ENCODE results near the gene HOXC5. TPM values are rescaled to one million over a fixed set of nuclear protein-coding genes. Genes with fewer than 3 reads are reported as not detected.

Gene HOXC5
- total RNA-seq, 5 donors from 2014 or later (not counting 1 experiment from before 2014, with no cell fraction given): not detected

GRCh38 chr12:53990311-53991076 is 42.4 kb upstream of the HOXC5 start:
- H3K9me3 Mint-ChIP-seq: no peaks in the 10 kb centered on the region
- Histone ChIP-seq H3K9me3 (no peaks in the 10 kb centered on the region), H3K27ac (ENCODE audit: low read length) (no peak overlapping the region), H3K27me3 (replicated peaks in 1 of 2; ENCODE audit: control insufficient read depth in 2 of 2, extremely low read depth in 1 of 2, insufficient read depth in 2 of 2, low read length in 1 of 2) (peaks cover 35 to 96% of the 10 kb centered on the region in 2 experiments), H3K4me3 (ENCODE audit: control insufficient read depth in 1 of 2, extremely low read depth in 1 of 2, low read length in 1 of 2) (no peak overlapping the region), H3K4me1 (ENCODE audit: control insufficient read depth in 1 of 2, extremely low read depth in 1 of 2, insufficient read depth in 2 of 2, low read length in 2 of 2) (peaks cover 8 to 49% of the 10 kb centered on the region in 2 experiments), H3K36me3 (ENCODE audit: control insufficient read depth in 2 of 2, extremely low read depth in 1 of 2, insufficient read depth in 1 of 2, low read length in 1 of 2) (no peaks in the 10 kb centered on the region)
- no peaks in the 10 kb centered on the region for H3K36me3 Mint-ChIP-seq
- H3K27ac Mint-ChIP-seq: no peak overlapping the region
- H3K4me1 Mint-ChIP-seq: peaks cover 40 to 64% (median 56%) of the 10 kb centered on the region in 3 donors
- ATAC-seq (replicated peaks in 1 of 4) (no peak), DNase-seq (no peak)
- WGBS (ENCODE audit: insufficient coverage): 6% methylated on average over 10 of the region's 27 CpGs
- peaks cover 86 to 93% of the 10 kb centered on the region in 2 donors for H3K27me3 Mint-ChIP-seq
- POLR2A ChIA-PET: interaction anchor here in 1 of 2 donors (0.7 kb wide), 1 partner anchor 136 kb away, joined by 3 read pairs; no protein-coding TSS in a partner anchor
- H3K4me3 Mint-ChIP-seq: peak overlapping the region in 1 of 3 donors; percentile 25
- CTCF ChIA-PET: interaction anchor here (0.6 to 0.7 kb wide), 2 partner anchors 52 to 689 kb away, joined by 3 to 4 read pairs; no protein-coding TSS in a partner anchor

- DNase-seq (no peak), ATAC-seq (replicated peaks in 1 of 4) (no peak)
- peaks cover 10 to 49% of the 10 kb centered on the region in 2 experiments for H3K4me1 ChIP-seq (ENCODE audit: control insufficient read depth in 1 of 2, extremely low read depth in 1 of 2, insufficient read depth in 2 of 2, low read length in 2 of 2)
- no peak overlapping the region for H3K27ac ChIP-seq (ENCODE audit: low read length)
- ChIA-PET CTCF (no interaction called here), POLR2A (interaction anchor here in 1 of 2 donors (0.7 kb wide), 1 partner anchor 136 kb away, joined by 3 read pairs; no protein-coding TSS in a partner anchor)
- H3K36me3 ChIP-seq (ENCODE audit: control insufficient read depth in 2 of 2, extremely low read depth in 1 of 2, insufficient read depth in 1 of 2, low read length in 1 of 2): no peaks in the 10 kb centered on the region
- peaks cover 35 to 96% of the 10 kb centered on the region in 2 experiments for H3K27me3 ChIP-seq (replicated peaks in 1 of 2; ENCODE audit: control insufficient read depth in 2 of 2, extremely low read depth in 1 of 2, insufficient read depth in 2 of 2, low read length in 1 of 2)
- no peaks in the 10 kb centered on the region for H3K9me3 ChIP-seq
- H3K36me3 Mint-ChIP-seq: no peaks in the 10 kb centered on the region
- no peaks in the 10 kb centered on the region for H3K9me3 Mint-ChIP-seq
- peak overlapping the region in 1 of 2 donors; percentile 6 for H3K27ac Mint-ChIP-seq
- no peak overlapping the region for H3K4me3 ChIP-seq (ENCODE audit: control insufficient read depth in 1 of 2, extremely low read depth in 1 of 2, low read length in 1 of 2)
- H3K4me1 Mint-ChIP-seq: peaks cover 37 to 66% (median 58%) of the 10 kb centered on the region in 3 donors
- WGBS (ENCODE audit: insufficient coverage): 2% methylated on average over 7 of the region's 8 CpGs
- H3K27me3 Mint-ChIP-seq: peaks cover 90 to 95% of the 10 kb centered on the region in 2 donors
- no peak overlapping the region for H3K4me3 Mint-ChIP-seq
Measured at GRCh38 chr12:53991077-53991460, 41.8 kb upstream of the HOXC5 start.

DNA sequence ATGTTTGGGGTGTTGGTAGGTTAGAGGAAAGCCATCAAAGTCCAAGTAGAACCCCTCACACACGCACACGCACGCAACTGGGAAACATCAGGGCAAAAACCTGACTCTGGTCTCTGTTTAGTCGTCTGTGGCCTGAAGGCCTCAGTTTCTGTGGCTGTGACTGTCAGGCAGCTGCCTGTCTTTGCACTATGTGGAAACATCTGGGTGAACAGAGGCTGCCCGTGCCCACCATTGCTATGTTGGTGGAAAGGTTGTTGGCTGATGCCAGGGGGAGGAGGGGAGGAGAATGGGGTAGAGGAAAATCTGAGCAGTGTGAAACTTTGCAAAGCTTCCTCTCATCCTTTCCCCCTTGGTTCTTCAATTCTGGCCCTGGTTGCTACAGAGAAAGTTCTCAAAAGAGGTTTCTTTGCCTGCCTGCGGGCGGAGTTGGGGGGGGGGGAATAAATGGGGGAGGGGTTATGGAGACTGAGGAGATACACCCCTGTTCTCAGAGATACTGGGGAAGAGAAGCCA is 40.4 kb upstream of the HOXC5 start:
- Histone ChIP-seq H3K4me1 (ENCODE audit: control insufficient read depth in 1 of 2, extremely low read depth in 1 of 2, insufficient read depth in 2 of 2, low read length in 2 of 2) (peaks cover 10 to 56% of the 10 kb centered on the region in 2 experiments), H3K36me3 (ENCODE audit: control insufficient read depth in 2 of 2, extremely low read depth in 1 of 2, insufficient read depth in 1 of 2, low read length in 1 of 2) (no peaks in the 10 kb centered on the region), H3K9me3 (no peaks in the 10 kb centered on the region), H3K27me3 (replicated peaks in 1 of 2; ENCODE audit: control insufficient read depth in 2 of 2, extremely low read depth in 1 of 2, insufficient read depth in 2 of 2, low read length in 1 of 2) (peaks cover 30 to 96% of the 10 kb centered on the region in 2 experiments), H3K4me3 (ENCODE audit: control insufficient read depth in 1 of 2, extremely low read depth in 1 of 2, low read length in 1 of 2) (no peak overlapping the region), H3K27ac (ENCODE audit: low read length) (no peak overlapping the region)
- CTCF ChIA-PET: interaction anchor here (0.6 to 1.2 kb wide), 2 partner anchors 10 to 34 kb away, joined by 3 to 5 read pairs; no protein-coding TSS in a partner anchor
- WGBS (ENCODE audit: insufficient coverage): 29% methylated on average over 1 of the region's 7 CpGs
- H3K36me3 Mint-ChIP-seq: no peaks in the 10 kb centered on the region
- peaks cover 40 to 60% (median 56%) of the 10 kb centered on the region in 3 donors for H3K4me1 Mint-ChIP-seq
- H3K9me3 Mint-ChIP-seq: no peaks in the 10 kb centered on the region
- DNase-seq: no peak
- peaks cover 87 to 93% of the 10 kb centered on the region in 2 donors for H3K27me3 Mint-ChIP-seq
- H3K4me3 Mint-ChIP-seq: no peak overlapping the region
- POLR2A ChIA-PET: no interaction called here
- ATAC-seq (replicated peaks in 1 of 4): no peak
- H3K27ac Mint-ChIP-seq: no peak overlapping the region

GRCh38 chr12:53993162-53994008 is 39.5 kb upstream of the HOXC5 start:
- no peak overlapping the region for H3K27ac ChIP-seq (ENCODE audit: low read length)
- peaks cover 29 to 97% of the 10 kb centered on the region in 2 experiments for H3K27me3 ChIP-seq (replicated peaks in 1 of 2; ENCODE audit: control insufficient read depth in 2 of 2, extremely low read depth in 1 of 2, insufficient read depth in 2 of 2, low read length in 1 of 2)
- ATAC-seq (replicated peaks in 1 of 4) (no peak), DNase-seq (no peak)
- peaks cover 87 to 93% of the 10 kb centered on the region in 2 donors for H3K27me3 Mint-ChIP-seq
- no peaks in the 10 kb centered on the region for H3K36me3 Mint-ChIP-seq
- peak overlapping the region in 1 of 2 donors; percentile 84 for H3K27ac Mint-ChIP-seq
- ChIA-PET POLR2A (interaction anchor here in 1 of 2 donors (0.5 kb wide), 1 partner anchor 28 kb away, joined by 5 read pairs; no protein-coding TSS in a partner anchor), CTCF (interaction anchor here (0.6 to 1.2 kb wide), 4 partner anchors 9 to 232 kb away, joined by 3 to 5 read pairs (median 3); no protein-coding TSS in a partner anchor)
- WGBS (ENCODE audit: insufficient coverage): 25% methylated on average over 5 of the region's 18 CpGs
- no peaks in the 10 kb centered on the region for H3K9me3 Mint-ChIP-seq
- H3K4me3 Mint-ChIP-seq: peak overlapping the region in 2 of 3 donors; percentile 60 to 88
- H3K4me1 ChIP-seq (ENCODE audit: control insufficient read depth in 1 of 2, extremely low read depth in 1 of 2, insufficient read depth in 2 of 2, low read length in 2 of 2): peaks cover 10 to 61% of the 10 kb centered on the region in 2 experiments
- H3K4me1 Mint-ChIP-seq: peaks cover 42 to 61% (median 58%) of the 10 kb centered on the region in 3 donors
- no peaks in the 10 kb centered on the region for H3K36me3 ChIP-seq (ENCODE audit: control insufficient read depth in 2 of 2, extremely low read depth in 1 of 2, insufficient read depth in 1 of 2, low read length in 1 of 2)
- H3K4me3 ChIP-seq (ENCODE audit: control insufficient read depth in 1 of 2, extremely low read depth in 1 of 2, low read length in 1 of 2): no peak overlapping the region
- H3K9me3 ChIP-seq: no peaks in the 10 kb centered on the region

GRCh38 chr12:53994009-53994263 is 38.9 kb upstream of the HOXC5 start:
- H3K36me3 ChIP-seq (ENCODE audit: control insufficient read depth in 2 of 2, extremely low read depth in 1 of 2, insufficient read depth in 1 of 2, low read length in 1 of 2): no peaks in the 10 kb centered on the region
- DNase-seq (no peak), ATAC-seq (replicated peaks in 1 of 4) (no peak)
- Mint-ChIP-seq H3K36me3 (no peaks in the 10 kb centered on the region), H3K9me3 (no peaks in the 10 kb centered on the region), H3K4me3 (peak overlapping the region; percentile 37 to 88 (median 60)), H3K4me1 (peaks cover 43 to 56% (median 54%) of the 10 kb centered on the region in 3 donors), H3K27me3 (peaks cover 88 to 93% of the 10 kb centered on the region in 2 donors), H3K27ac (peak overlapping the region in 1 of 2 donors; percentile 84)
- peaks cover 26 to 97% of the 10 kb centered on the region in 2 experiments for H3K27me3 ChIP-seq (replicated peaks in 1 of 2; ENCODE audit: control insufficient read depth in 2 of 2, extremely low read depth in 1 of 2, insufficient read depth in 2 of 2, low read length in 1 of 2)
- no peak overlapping the region for H3K27ac ChIP-seq (ENCODE audit: low read length)
- 8% methylated on average over 19 of the region's 19 CpGs for WGBS (ENCODE audit: insufficient coverage)
- H3K9me3 ChIP-seq: no peaks in the 10 kb centered on the region
- CTCF ChIA-PET: interaction anchor here in 1 of 2 donors (0.7 kb wide), 1 partner anchor 220 kb away, joined by 3 read pairs; no protein-coding TSS in a partner anchor
- POLR2A ChIA-PET: interaction anchor here in 1 of 2 donors (0.5 kb wide), 1 partner anchor 28 kb away, joined by 5 read pairs; no protein-coding TSS in a partner anchor
- H3K4me1 ChIP-seq (ENCODE audit: control insufficient read depth in 1 of 2, extremely low read depth in 1 of 2, insufficient read depth in 2 of 2, low read length in 2 of 2): peaks cover 10 to 58% of the 10 kb centered on the region in 2 experiments
- no peak overlapping the region for H3K4me3 ChIP-seq (ENCODE audit: control insufficient read depth in 1 of 2, extremely low read depth in 1 of 2, low read length in 1 of 2)

Data from T-cell (primary cell).